HG03095 (cell line): ENCODE results near the gene TRIM41.
"Not testable (repeated sequence)": the region's sequence is repeated elsewhere in the genome, so short reads cannot be mapped to it uniquely, and the experiment has no call there.

ENCODE experiments used
- ATAC-seq: cut with Tn5 transposase; IDR thresholded peaks from one replicate; pipeline ENCODE4 v1.9.1; 2021; ENCODE audit warnings: moderate library complexity; ENCODE audit not compliant: unreplicated experiment

The TRIM41 gene

DNA sequence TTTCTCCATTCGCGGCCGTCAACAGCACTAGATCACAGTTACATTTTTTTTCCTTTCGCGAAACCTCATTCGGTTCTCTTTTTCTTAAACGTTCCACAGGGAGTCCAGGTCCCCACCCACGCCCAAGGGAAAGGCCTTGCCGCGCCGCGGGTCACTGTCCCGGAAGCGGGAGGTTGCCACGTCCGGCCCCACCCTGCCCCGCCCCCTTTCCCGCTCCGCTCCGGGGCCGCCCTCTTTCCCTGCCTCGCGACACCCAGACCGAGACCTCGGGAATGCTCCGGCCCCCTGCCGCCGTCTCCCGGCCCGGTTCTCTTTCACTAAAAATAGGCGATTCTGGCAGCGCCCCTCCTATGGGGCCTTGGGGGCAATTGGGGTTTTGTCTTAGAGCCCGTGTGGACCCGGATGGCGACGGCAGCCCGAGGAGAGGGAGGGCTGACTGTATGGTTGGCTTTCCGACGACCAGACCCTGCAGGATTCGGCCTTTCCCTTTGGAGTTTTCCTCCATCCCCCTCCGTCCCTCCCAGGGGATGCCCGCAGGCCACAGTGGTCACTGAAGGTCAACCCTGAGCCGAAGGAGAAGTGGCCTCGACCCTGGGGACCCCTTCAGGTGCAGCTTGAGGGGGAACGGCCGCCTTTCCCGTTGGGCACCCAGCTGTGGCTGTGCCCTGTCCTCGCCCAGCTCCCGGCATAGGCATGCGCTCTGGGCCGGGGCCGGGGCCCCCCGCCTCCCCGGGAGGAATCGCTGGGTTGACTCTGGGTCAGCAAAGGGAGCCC, 23.4 kb downstream of the TRIM41 start:
- ATAC-seq, result peak; percentile 40

DNA sequence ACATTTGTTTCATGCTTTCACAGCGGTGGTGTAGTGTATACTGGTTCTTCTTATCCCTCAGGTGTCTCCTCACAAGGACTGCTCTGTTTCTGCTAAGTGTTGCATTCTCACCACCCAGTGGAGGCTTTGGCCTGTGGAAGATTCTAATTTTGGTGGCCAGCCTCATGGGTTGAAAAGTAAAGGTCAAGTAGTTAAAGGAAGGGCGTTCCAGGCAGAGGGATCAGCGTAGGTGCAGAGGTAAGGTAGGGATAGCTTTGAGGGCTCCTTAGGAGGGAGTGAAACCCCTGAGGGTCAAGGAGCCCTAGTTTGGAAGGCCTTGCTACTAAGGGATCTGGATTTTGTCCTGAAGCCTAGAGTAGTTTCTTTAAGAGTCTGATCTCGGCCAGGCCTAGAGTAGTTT, 25.2 kb downstream of the TRIM41 start:
- ATAC-seq, result no peak

GRCh38 chr5:181255276-181255675, 32.2 kb downstream of the TRIM41 start:
- no peak for ATAC-seq

DNA sequence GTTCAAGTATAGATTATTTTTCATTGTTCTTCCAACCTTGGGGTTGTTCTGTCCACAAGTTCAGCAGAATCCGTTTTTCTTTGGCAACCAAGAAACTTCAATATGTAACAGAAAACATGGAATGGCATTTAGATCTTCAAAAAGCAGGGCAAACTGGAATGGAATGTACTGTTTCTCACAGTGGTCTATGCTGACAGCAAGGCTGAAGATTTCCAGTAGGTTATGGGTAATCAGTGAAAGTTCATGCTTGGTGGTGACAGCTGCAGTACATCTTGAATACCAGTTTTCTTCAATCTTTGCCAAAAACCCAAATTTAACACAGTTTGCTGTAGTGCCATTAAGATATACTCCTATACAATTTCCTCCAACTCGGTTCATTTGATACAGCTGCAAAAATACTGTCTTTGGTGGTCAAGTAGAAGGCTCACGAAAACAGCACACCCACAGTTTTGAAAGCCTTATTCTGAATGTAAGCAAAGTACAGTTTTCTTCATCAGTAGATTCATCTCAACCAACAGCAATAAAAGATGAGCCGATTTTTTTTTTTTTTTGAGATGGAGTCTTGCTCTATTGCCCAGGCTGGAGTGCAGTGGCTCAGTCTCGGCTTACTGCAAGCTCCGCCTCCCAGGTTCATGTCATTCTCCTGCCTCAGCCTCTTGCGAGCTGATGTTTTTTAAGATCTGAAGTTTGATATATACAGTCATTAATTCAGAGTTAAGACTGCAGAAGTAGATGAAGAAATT, 32.9 kb downstream of the TRIM41 start:
- ATAC-seq, result no peak

DNA sequence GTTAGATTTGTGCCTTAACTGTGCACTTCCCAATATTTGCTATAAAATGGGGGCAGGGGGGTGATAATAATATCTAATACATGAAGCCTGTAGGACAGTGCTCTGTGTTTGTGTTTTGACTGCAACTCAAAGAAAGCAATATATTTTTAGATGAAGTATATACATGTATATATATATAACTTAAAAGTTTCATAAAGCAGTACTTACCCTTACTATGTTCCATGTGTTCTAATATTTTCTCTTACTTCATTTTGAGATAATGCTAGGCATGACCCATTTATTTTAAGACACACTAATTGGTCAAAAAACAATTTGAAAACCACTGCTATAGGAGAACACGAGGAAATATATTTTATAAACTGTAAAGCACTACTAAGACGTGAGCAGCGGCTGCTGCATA, 35.5 kb downstream of the TRIM41 start:
- ATAC-seq, result no peak

- no peak for ATAC-seq
Observed at GRCh38 chr5:181259283-181259682, 36.2 kb downstream of the TRIM41 start.

DNA sequence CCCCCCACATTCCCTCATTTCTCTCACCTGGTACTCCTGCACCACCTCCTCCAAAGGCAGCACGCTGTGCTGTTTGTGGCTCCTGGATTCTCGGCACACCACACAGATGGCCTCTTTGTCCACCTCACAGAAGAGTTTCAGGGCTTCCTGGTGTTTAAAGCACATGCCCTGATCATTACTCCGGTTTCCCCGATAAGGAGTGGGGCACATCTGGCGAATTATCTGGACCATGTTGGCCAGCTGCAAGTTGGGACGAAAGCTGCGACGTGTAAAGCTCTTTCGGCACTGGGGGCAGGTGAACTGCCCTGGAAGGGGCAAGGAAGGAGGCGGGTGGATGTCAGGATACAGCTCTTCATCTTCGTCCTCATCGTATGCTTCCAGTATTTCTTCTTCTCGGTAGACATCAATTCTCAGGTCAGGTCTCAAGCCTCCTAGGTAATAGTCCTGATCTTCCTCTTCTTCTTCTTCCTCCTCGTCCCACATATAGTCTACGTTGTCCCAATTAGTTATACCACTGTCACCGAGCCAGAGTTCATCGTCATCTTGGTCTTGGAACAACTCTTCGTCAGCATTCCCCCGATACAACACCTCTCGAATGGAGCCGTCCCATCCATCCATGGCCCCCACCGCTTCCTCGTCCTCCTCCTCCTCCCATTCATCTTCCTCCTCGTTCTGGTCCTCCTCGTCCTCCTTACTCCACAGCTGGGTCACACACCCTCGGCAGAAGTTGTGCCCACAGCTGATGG, 37.1 kb downstream of the TRIM41 start:
- ATAC-seq, result no peak

DNA sequence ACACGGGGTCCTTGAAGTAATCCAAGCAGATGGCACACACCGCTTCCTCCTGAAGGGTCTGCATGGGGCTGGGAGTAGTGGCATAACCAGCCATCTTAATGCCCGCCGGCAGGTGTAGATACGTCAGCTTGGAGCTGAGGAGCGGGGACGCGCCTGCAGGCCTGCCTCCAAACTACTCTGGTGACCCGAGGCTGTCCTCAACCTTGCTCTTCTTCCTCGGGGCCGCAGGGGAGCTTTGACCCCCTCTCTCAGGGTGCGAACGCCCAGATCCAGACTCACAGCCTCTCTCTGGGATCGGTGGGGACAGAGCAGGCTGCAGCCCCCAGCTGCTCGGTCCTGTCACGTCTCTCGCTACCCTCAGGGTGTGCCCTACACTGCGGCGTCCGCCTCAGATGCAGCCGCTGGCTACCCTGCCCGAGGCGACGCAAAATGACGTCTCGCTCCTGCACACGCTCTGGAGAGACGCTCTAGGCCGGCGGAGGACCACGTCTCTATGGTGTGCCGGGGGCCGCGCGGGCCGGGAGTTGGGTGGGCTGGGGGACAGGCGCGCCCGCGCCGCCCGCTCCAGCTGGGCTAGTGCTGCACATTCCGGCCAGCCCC, 37.7 kb downstream of the TRIM41 start, which contains the start of gene TRIM52:
Gene TRIM52 (minus strand): TSS at position 424 of the 600 bp plus-strand sequence. CDS start 330 bp downstream, at position 94.
- peak; percentile 73 for ATAC-seq

- ATAC-seq, result peak; percentile 53
Observed at GRCh38 chr5:181261320-181262049, 38.4 kb downstream of the TRIM41 start.

- ATAC-seq, result no peak
Observed at GRCh38 chr5:181263633-181264032, 40.6 kb downstream of the TRIM41 start.

DNA sequence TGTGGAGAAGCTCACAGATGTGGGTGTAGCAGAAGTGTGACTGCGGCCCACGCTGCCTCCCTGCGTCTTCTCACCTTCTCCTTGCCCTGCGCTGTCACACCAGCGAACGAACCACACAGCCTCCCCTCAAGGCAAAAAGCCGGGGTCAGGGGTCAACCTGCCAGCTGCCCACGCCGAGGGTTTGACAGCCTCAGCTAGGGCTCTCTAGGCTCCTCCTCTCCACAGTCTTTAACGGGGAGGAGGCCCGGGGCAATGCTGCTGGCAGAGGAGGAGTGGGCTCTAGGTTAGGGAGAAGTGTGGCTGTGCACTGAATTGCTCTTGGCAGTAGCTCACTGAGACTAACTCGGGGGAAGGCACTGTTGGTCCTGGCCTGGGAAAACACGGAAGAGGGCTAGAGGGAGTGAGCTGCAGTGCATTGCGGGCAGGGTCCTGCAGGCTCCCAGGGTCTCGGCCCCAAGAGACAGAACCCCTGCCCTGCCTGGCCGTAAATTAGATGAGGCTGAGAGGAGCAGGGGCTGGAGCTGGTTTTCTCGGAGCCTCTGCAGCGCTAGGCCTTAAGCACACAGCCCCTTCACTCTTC, 42.1 kb downstream of the TRIM41 start:
- no peak for ATAC-seq

- not testable (repeated sequence) for ATAC-seq
Observed at GRCh38 chr5:181267291-181267904, 44.3 kb downstream of the TRIM41 start.

DNA sequence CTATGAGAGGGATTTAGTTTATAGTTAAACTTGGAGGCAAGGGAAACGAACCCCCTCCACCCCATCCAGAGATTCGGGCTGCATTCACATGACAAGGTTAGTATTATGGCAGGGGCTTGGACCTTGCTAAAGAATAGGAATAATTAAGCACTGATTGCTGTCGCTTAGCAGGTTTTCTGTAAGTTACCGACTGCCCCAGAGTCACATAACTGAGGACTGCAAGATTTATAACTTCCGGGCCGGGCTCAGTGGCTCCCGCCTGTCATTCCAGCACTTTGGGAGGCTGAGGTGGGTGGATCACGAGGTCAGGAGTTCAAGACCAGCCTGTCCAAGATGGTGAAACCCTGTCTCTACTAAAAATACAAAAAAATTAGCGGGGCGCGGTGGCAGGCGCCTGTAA, 44.8 kb downstream of the TRIM41 start:
- not testable (repeated sequence) for ATAC-seq

GRCh38 chr5:181271081-181271480, 48.0 kb downstream of the TRIM41 start:
- ATAC-seq, result no peak

DNA sequence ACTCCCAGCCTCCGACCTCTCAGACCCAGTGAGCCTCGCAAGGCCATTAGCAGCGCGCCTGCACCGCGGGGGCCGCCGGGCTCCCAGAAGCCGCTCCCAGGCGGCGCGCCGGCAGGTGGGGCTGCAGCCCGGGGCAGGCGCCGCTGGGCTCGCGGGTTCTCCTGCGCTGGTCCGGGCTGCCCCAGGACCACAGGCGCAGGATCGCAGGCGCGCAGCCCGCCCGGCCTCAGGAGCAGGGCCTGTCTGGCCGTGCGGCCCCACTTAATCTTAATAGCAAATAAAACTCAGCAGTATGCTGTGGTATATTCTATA, 50.3 kb downstream of the TRIM41 start:
- not testable (repeated sequence) for ATAC-seq

DNA sequence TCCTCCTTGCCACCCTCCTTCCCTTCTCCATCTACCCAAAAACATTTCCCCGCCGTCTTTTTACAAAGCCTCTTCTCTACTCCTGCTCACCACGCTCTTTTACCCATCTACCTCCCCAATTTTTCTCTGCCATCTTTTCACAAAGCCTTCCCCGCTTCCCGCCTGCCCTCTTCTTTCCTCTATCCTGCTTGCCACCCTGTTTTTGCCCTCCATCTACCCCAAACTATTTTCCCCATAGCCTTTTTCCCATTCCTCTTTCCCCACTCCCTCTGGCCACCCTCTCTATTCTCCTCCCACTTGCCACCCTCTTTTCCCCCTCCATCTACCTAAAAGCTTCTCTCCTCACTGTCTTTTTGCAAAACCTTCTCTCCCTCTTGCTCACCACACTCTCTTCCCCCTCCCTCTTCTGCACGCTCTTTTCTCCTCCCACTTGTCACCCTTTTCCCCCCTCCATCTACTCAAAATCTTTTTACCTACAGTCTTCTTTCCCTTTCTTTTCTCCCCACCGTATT, 57.2 kb downstream of the TRIM41 start:
- no peak for ATAC-seq

DNA sequence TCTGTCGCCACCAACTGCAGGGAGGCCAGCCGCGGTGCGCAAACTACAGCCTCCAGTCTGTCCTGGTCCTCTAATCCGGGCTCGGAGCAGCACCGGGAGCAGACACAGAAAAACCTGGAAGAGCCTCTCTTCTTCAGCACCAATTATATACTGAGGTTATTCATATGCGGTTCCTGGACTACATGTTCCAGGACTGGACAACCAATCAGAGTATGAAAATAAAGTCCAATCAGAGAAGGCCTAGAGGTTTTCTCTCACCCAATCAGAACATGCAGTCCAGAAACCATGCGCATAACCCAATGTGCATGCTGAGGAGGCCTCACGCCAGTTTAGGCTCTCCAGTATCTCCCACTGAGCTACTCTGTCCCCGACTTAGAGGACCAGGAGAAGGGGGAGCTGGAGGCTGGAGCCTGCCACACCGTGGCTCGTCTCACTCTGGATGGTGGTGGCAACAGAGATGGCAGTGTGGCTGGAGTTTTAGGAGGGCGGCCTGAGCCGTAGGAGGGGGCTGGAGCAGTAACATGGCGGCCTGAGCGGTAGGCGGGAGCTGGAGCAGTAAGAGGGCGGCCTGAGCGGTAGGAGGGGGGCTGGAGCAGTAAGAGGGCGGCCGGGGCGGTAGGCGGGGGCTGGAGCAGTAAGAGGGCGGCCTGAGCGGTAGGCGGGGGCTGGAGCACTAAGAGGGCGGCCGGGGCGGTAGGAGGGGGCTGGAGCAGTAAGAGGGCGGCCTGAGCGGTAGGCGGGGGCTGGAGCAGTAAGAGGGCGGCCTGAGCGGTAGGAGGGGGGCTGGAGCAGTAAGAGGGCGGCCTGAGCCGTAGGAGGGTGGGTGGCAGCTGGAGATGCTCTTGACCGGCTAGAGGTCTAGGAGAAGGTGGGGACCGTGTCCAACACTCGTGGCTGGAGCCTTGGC, 58.2 kb downstream of the TRIM41 start:
- ATAC-seq, result no peak

- no peak for ATAC-seq
Observed at GRCh38 chr5:181281984-181282316, 58.9 kb downstream of the TRIM41 start.

DNA sequence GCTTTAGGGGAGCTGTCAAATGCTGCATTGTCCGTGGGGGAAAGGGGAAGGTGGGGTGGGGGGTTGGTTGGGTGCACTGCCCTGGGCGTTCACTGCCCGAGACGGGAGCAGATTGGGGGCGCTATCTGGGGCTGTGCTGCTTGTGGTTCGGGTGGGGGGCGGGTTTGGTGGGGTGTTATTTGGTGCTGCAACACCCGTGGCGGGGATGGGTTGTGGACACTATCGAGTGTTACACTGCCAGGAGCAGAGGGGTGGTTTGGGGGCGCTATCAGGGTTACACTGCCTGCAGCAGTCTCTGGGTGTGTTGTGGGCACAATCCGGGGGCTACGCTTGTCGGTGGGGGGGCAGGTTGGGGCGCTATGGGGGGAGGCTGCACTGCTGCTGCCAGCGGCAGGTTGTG, 59.3 kb downstream of the TRIM41 start:
- ATAC-seq, result not testable (repeated sequence)
